C4-2B (cell line): ENCODE measurements around the gene FZD10.

ENCODE experiments used
- H3K27ac ChIP-seq: fragments of 450-650 bp; 2 replicates; pipeline ENCODE4 v1.5.1; 2017
- ZFX ChIP-seq: fragments of 450-650 bp; IDR thresholded peaks from 2 replicates; pipeline ENCODE4 v1.6.1; 2017
- TF ChIP-seq, protein P1 (sequence below): fragments of 450-650 bp; conservative IDR thresholded peaks from 2 replicates; pipeline ENCODE4 v1.5.1; 2017; ENCODE audit warnings: mild to moderate bottlenecking

FZD10 gene

DNA sequence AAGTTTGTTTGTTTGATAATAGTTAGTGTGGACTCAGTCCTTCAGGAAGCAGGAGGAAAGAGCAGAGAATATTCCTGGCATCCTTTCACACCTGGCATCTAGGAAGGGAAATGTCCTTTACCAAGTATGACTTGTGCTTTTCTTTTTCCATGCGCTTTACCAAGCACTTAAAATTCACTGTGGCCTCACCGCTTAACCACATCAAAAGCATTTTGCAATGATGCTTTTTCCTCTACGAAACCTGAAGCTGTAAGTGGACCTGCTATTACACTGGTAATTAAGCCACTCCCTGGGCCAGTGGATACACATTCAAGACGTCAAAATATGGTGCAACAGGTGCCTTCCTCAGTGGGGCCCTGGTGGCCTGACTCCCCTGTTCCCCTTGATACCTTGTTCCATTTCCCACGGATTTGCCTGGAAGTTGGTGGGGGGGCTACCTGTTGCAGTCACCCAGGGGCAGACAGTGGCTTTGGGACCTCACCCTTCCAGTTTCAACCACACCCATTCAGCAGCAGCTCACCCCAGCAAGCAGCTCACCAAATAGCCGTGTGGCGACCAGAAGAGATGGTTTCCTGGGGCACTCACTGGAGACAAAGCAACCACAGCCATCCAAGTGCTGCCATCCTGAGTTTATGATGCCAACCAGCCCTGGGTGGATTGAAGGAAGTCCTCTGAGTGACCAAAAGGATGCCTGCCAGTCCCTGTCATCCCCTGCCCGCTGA, 14.2 kb upstream of the FZD10 start:
- TF ChIP-seq, protein P1, sequence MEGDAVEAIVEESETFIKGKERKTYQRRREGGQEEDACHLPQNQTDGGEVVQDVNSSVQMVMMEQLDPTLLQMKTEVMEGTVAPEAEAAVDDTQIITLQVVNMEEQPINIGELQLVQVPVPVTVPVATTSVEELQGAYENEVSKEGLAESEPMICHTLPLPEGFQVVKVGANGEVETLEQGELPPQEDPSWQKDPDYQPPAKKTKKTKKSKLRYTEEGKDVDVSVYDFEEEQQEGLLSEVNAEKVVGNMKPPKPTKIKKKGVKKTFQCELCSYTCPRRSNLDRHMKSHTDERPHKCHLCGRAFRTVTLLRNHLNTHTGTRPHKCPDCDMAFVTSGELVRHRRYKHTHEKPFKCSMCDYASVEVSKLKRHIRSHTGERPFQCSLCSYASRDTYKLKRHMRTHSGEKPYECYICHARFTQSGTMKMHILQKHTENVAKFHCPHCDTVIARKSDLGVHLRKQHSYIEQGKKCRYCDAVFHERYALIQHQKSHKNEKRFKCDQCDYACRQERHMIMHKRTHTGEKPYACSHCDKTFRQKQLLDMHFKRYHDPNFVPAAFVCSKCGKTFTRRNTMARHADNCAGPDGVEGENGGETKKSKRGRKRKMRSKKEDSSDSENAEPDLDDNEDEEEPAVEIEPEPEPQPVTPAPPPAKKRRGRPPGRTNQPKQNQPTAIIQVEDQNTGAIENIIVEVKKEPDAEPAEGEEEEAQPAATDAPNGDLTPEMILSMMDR, result no peak
- no peak for TF ChIP-seq ZFX
- H3K27ac ChIP-seq, result no peak overlapping the region

DNA sequence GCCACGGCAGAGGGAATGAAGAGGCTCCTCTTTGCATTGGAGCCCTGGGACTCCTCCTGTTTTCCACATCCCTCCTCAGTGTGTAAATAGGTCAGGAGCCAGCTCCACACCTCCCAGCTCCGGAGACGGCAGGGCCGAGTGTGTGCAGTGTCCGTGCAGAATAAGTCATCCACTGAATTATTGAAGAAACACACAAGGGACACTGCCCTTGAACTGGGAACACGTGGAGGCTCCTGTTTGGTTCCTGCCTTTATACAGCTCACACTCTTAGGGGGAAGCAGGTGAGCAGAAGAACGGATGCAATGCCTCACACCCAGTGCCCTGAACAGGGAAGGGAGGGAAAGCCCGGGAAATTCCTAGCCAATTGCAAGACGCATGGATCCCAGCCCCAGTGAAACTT, 10.4 kb upstream of the FZD10 start:
- no peak overlapping the region for H3K27ac ChIP-seq
- TF ChIP-seq, protein P1, result no peak
- TF ChIP-seq ZFX, result no peak

DNA sequence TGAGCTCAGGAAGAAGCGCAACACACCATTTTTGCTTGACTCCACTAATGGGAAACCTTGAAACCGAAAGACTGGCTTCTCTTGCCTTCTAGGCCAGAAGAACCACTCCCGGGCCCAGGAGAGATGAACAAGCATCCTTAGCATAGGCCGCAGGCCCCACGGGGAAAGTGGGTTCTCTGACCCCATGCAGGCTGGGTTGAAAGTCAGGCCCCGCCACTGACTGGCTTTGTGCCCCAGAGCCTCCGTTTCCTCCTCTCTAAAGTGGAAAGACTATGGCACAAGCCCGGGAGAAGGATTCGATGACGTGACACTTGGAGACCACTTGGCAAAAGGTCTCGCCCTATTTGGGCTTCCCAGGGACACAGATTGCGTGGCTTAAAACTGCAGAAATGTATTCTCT, 9.9 kb upstream of the FZD10 start:
- no peak for TF ChIP-seq ZFX
- TF ChIP-seq, protein P1, result no peak
- H3K27ac ChIP-seq, result no peak overlapping the region

DNA sequence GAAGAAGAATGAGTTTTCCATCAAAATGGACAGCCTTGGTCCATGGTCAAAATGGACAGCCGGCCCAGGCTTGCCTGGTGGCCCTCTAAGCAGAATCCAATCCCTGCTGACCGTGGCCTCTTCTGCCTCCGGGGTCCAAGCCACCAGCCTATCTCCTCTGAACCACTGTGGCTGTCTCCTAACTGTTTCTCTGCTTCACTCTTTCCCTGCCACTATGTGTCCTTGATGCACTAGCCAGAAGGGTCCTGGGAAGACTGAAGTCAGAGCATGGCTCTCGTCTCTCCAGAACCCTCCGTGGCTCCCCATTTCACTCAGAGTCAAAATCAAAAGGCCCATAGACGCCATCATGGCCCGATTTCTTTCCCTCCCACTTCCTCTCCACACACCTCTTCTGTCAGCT, 8.5 kb upstream of the FZD10 start:
- H3K27ac ChIP-seq, result no peak overlapping the region
- TF ChIP-seq, protein P1, result no peak
- TF ChIP-seq ZFX, result no peak

DNA sequence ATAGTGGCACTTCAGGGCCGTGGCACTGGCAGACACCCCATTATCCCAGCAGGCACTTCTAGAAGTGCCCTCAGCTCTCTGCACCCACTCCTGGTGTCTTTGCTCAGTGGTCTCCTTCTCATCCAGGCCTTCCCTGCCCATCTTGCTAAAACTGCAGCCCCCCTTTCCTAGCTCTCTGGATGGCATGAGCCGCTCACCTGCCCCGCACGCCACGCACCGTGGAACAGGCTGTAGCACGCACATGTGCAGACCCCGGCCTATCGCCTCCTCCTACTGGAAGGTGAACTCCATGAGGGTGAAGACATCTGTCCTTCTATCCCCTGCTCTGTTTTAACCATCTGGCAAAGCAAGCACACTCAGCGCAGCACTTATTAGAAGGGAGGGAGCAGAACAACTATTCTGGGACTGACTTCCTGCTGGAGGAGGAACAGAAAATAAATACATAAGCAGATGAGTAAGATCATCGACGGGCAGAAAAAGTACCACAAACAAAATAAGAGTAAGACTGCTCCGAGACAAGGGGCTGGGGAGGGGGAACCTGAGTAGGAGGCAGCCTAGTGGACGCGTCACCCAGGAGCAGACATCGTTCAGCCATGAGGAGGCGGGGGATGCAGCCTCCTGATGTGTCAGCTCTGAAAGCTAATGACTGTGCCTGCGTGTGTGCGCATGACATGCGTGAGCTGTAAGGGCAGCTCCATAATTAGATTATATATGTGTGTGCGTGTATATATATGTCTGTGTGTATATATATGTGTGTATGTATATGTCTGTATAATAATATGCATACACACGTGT, 7.8 kb upstream of the FZD10 start:
- no peak for TF ChIP-seq ZFX
- TF ChIP-seq, protein P1, result no peak
- H3K27ac ChIP-seq, result no peak overlapping the region

DNA sequence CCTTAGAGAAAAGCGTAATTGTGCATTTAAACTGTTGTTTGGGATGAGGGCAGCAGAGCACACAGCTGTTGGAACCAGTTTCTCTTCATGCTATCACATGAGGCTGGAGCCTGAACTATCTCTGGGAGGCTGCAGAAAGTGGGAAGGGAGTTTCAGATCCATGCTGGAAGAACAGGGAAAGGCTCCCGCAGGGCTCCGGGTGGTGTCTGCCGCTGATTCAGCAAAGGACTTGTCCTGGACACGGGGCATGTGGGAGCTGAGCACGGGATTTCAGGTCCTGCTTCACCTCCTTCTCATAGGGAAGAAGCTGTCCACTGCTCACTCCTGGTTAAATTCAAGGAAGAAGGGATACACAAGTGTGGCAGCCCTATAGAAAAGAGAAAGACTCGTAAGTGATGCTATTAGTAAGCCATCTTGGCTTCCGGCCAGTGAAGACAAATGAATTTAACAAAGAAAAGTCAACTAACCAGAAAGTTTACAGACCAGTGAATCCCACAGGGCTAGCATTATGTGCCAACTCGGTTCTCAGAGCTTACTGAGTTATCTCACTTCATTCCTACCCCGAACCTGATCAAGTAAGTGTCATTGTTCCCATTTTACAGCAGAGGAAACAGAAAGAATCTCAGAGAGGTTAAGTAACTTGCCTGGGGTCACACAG, 6.7 kb upstream of the FZD10 start:
- H3K27ac ChIP-seq, result no peak overlapping the region
- TF ChIP-seq ZFX, result no peak
- TF ChIP-seq, protein P1, result no peak
